ENCODE measurements around the gene AUP1. TPM values are rescaled to one million over a fixed set of nuclear protein-coding genes. Genes with fewer than 3 reads are reported as not detected.
A peak's percentile ranks its signal among the peaks of the same experiment; 100 is the strongest.

Gene AUP1
- total RNA-seq, 3 donors from 2014 or later (not counting 1 experiment from before 2014, with no cell fraction given) = 234 to 242 (median 237) TPM

DNA sequence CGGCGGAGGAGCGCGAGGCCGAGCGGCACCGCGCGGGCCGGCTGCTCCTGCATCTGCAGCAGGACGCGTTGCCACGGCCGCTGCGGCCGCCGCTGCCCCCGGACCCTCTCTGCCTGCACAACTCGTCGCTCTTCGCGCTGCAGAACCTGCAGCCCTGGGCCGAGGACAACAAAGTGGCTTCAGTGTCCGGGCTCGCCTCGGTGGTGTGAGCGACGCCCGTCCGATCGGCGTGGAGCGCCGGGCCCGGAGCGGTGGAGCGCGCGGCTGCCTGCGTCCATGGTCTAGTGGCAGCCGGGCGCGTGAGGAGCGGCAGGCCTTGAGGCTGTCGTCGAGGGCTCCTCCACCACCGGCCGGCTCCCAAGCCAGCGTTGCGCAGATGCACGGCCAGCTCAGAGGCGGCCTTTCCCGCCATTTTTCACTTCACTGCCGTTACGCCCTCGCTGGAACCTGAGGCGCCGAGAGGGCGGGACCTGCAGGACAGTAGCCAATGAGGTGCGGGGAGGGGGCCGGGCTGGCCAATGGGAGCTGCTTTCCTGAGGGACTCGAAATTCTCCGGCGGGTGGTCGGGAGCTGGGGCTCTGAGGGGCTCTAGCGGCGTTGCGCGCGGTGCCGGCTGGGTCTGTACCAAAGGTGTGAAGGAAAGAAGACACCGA is 13.4 kb downstream of the AUP1 start:
- Histone ChIP-seq H3K4me1 (ENCODE audit: control insufficient read depth, insufficient read depth, low read length) (peaks cover 31% of the 10 kb centered on the region), H3K36me3 (ENCODE audit: control insufficient read depth, insufficient read depth, low read length) (no peaks in the 10 kb centered on the region), H3K4me3 (ENCODE audit: low read length) (peak overlapping the region; percentile 21), H3K27ac (ENCODE audit: low read length) (no peak overlapping the region), H3K27me3 (ENCODE audit: control insufficient read depth, insufficient read depth, low read length) (peaks cover 65% of the 10 kb centered on the region), H3K9me3 (ENCODE audit: control insufficient read depth, insufficient read depth, low read length) (no peaks in the 10 kb centered on the region)
- no peaks in the 10 kb centered on the region for H3K9me3 Mint-ChIP-seq
- H3K4me3 Mint-ChIP-seq = peak overlapping the region; percentile 86
- intact Hi-C loops (cut with micrococcal nuclease) = loop anchor here (1.0 kb wide), 1 partner anchor 13 kb away; the partner anchor contains the start of genes AUP1 and HTRA2
- no peak overlapping the region for H3K27ac Mint-ChIP-seq
- TF ChIP-seq, protein P1, sequence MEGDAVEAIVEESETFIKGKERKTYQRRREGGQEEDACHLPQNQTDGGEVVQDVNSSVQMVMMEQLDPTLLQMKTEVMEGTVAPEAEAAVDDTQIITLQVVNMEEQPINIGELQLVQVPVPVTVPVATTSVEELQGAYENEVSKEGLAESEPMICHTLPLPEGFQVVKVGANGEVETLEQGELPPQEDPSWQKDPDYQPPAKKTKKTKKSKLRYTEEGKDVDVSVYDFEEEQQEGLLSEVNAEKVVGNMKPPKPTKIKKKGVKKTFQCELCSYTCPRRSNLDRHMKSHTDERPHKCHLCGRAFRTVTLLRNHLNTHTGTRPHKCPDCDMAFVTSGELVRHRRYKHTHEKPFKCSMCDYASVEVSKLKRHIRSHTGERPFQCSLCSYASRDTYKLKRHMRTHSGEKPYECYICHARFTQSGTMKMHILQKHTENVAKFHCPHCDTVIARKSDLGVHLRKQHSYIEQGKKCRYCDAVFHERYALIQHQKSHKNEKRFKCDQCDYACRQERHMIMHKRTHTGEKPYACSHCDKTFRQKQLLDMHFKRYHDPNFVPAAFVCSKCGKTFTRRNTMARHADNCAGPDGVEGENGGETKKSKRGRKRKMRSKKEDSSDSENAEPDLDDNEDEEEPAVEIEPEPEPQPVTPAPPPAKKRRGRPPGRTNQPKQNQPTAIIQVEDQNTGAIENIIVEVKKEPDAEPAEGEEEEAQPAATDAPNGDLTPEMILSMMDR (IDR thresholded peaks at IDR 0.05) = no peak
- no peaks in the 10 kb centered on the region for H3K36me3 Mint-ChIP-seq
- peaks cover 10 to 20% of the 10 kb centered on the region in 2 donors for H3K4me1 Mint-ChIP-seq
- 4% methylated on average over 72 of the region's 72 CpGs for WGBS (ENCODE audit: insufficient coverage)
- DNase-seq (peak; percentile 65 to 79), ATAC-seq (peak; percentile 79 to 88 (median 86))
- H3K27me3 Mint-ChIP-seq (ENCODE audit: low read depth in 2 of 2) = peaks cover 73 to 78% of the 10 kb centered on the region in 2 donors

DNA sequence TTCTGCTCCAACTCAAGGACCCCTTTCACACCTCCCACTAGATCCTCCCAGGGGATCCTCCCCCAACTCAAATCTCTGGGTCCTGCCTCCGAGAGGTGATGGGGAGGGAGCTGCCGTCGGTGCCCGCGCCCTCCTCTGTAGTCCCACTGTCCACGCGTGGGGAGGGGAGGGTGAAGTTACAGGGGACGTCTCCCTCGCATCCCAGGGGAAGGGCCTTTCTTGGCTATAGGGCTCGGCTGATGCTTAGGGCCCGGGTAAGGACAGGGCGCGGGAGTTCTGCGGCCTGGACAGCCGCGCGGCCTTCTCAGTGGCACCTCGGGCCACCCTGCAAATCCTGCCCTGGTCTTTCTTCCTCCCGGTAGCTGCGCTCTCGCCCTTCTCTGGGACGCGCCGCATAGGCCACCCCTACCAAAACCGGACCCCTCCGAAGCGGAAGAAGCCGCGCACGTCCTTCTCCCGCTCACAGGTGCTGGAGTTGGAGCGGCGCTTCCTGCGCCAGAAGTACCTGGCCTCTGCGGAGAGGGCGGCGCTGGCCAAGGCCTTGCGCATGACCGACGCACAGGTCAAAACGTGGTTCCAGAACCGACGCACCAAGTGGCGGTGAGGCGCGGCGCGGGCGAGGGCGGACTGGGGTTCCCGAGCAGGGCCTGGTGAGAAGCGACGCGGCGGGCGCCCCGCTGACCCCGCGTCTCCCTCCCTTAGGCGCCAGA is 14.1 kb downstream of the AUP1 start:
- Histone ChIP-seq H3K9me3 (ENCODE audit: control insufficient read depth, insufficient read depth, low read length) (no peaks in the 10 kb centered on the region), H3K27ac (ENCODE audit: low read length) (no peak overlapping the region), H3K4me1 (ENCODE audit: control insufficient read depth, insufficient read depth, low read length) (peaks cover 31% of the 10 kb centered on the region), H3K36me3 (ENCODE audit: control insufficient read depth, insufficient read depth, low read length) (no peaks in the 10 kb centered on the region), H3K4me3 (ENCODE audit: low read length) (no peak overlapping the region), H3K27me3 (ENCODE audit: control insufficient read depth, insufficient read depth, low read length) (peaks cover 66% of the 10 kb centered on the region)
- DNase-seq = peak in 1 of 2 donors; percentile 38
- ATAC-seq = peak in 2 of 3 donors; percentile 16 to 40
- no peak overlapping the region for H3K27ac Mint-ChIP-seq
- H3K36me3 Mint-ChIP-seq = no peaks in the 10 kb centered on the region
- 7% methylated on average over 60 of the region's 60 CpGs for WGBS (ENCODE audit: insufficient coverage)
- H3K9me3 Mint-ChIP-seq = no peaks in the 10 kb centered on the region
- peak overlapping the region; percentile 75 for H3K4me3 Mint-ChIP-seq
- H3K27me3 Mint-ChIP-seq (ENCODE audit: low read depth in 2 of 2) = peaks cover 73 to 82% of the 10 kb centered on the region in 2 donors
- H3K4me1 Mint-ChIP-seq = peaks cover 10 to 20% of the 10 kb centered on the region in 2 donors
- intact Hi-C loops (cut with micrococcal nuclease) = no loop called here
- TF ChIP-seq, protein P1 (IDR thresholded peaks at IDR 0.05) = no peak

DNA sequence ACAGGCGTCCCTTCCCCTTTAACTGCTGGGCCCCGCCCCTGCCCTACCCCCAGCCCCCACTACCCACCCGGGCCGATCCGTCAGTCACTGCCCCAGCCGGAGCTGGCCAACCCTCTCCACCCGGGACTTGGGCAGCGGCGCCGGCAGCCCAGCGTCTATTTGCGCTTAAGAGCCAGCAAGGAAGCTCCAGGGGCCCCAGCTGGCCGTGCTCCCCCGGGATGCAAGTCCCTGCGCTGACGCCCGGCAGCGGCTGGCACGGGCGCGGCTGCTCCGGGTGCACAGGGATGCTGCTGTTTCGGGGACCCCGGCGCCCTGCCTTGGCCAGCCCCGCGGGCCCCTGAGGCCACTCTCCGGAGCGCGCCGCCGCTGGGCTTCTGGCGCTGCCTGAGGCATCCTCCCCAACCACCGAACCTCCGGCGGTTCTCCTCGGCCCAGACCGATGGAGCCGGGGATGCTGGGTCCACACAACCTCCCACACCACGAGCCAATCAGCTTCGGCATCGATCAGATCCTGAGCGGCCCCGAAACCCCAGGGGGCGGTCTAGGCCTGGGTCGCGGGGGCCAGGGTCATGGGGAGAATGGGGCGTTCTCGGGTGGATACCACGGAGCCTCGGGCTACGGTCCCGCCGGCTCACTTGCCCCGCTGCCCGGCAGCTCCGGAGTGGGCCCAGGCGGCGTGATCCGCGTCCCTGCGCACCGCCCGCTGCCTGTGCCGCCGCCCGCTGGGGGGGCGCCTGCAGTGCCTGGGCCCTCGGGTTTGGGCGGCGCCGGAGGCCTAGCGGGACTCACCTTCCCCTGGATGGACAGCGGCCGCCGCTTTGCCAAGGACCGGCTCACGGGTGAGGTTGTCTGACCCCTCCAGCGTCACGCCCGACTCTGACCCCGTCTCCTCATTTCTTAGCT is 14.9 kb downstream of the AUP1 start, which contains the start of gene TLX2:
Gene TLX2, plus strand, starts transcription at position 83 of the 903 bp plus-strand sequence. Its CDS starts 357 bp downstream, at position 440.
- no peaks in the 10 kb centered on the region for H3K9me3 Mint-ChIP-seq
- H3K36me3 Mint-ChIP-seq = no peaks in the 10 kb centered on the region
- ATAC-seq (no peak), DNase-seq (peak in 1 of 2 donors; percentile 36)
- 3% methylated on average over 82 of the region's 82 CpGs for WGBS (ENCODE audit: insufficient coverage)
- Histone ChIP-seq H3K27ac (ENCODE audit: low read length) (no peak within 1 kb of the TSS), H3K9me3 (ENCODE audit: control insufficient read depth, insufficient read depth, low read length) (no peaks in the 10 kb centered on the region), H3K4me3 (ENCODE audit: low read length) (no peak within 1 kb of the TSS), H3K27me3 (ENCODE audit: control insufficient read depth, insufficient read depth, low read length) (peaks cover 66% of the 10 kb centered on the region), H3K4me1 (ENCODE audit: control insufficient read depth, insufficient read depth, low read length) (peaks cover 31% of the 10 kb centered on the region), H3K36me3 (ENCODE audit: control insufficient read depth, insufficient read depth, low read length) (no peaks in the 10 kb centered on the region)
- intact Hi-C loops (cut with micrococcal nuclease) = no loop called here
- H3K4me1 Mint-ChIP-seq = peaks cover 10 to 20% of the 10 kb centered on the region in 2 donors
- TF ChIP-seq, protein P1 (IDR thresholded peaks at IDR 0.05) = no peak
- H3K27me3 Mint-ChIP-seq (ENCODE audit: low read depth in 2 of 2) = peaks cover 68 to 80% of the 10 kb centered on the region in 2 donors
- peak within 1 kb of the TSS; percentile 75 for H3K4me3 Mint-ChIP-seq
- peak within 1 kb of the TSS in 1 of 2 donors; percentile 36 for H3K27ac Mint-ChIP-seq

All from natural killer cell (primary cell).